Smooth muscle cell of the pulmonary artery (primary cell): ENCODE data around the gene SCG5. TPM values are rescaled to one million over a fixed set of nuclear protein-coding genes. Genes with fewer than 3 reads are reported as not detected.

Experiments used
- total RNA-seq: library from RNA; depleted of rRNA; stranded (reverse); fragments of >200 nt; gene quantifications from 2 replicates; pipeline ENCODE4 v1.2.3, GENCODE V29; 2014

SCG5 gene
- 15.9 and 29.6 TPM in 2 replicates for total RNA-seq

GRCh38 chr15:32641517-32642059 is at the start of gene SCG5:
TSS of gene SCG5 (plus strand) at chr15:32641710. CDS start at chr15:32643593, 1,883 bp downstream.

GRCh38 chr15:32593151-32593550 is 48.4 kb upstream of the SCG5 start, which contains the start of gene GOLGA8N:
TSS of gene GOLGA8N (plus strand) at chr15:32593456.

GRCh38 chr15:32615051-32615870 is 26.2 kb upstream of the SCG5 start, which contains the start of gene ARHGAP11A:
TSS of gene ARHGAP11A (plus strand) at chr15:32615504. CDS start at chr15:32616212, 708 bp downstream.

GRCh38 chr15:32717426-32718226 is 76.1 kb downstream of the SCG5 start, which contains the start of gene GREM1:
TSS of gene GREM1 (plus strand) at chr15:32718004. CDS start at chr15:32730691, 12,687 bp downstream.

Other genes starting within 250 kb of the SCG5 start
- 0.36 and 0.46 TPM in 2 replicates for gene GOLGA8K, start 238.4 kb upstream of the SCG5 start, total RNA-seq
- 0.20 and 0.96 TPM in 2 replicates for gene GOLGA8O, start 186.1 kb upstream of the SCG5 start, total RNA-seq
- 6.8 and 7.1 TPM in 2 replicates for gene GOLGA8N, start 48.3 kb upstream of the SCG5 start, total RNA-seq
- gene ARHGAP11A, start 26.2 kb upstream of the SCG5 start, total RNA-seq: 5.3 and 12.3 TPM in 2 replicates
- 166 and 792 TPM in 2 replicates for gene GREM1, start 76.3 kb downstream of the SCG5 start, total RNA-seq